OCI-LY1 (cell line): ENCODE data around the gene UBR3.

ENCODE experiments used
- H2AFZ ChIP-seq: fragments of 200-600 bp; sonication (generic), shearing (Covaris generic); 2 replicates; pipeline ENCODE4 v1.6.0; 2014; ENCODE audit warnings: antibody characterized with exemption, mild to moderate bottlenecking, low read length
- H3F3A ChIP-seq: fragments of 200-600 bp; sonication (generic), shearing (Covaris generic); 2 replicates; pipeline ENCODE4 v1.6.0; 2014; ENCODE audit warnings: mild to moderate bottlenecking, antibody characterized with exemption, low read length, moderate library complexity; ENCODE audit not compliant: insufficient read depth
- H3K27ac ChIP-seq: fragments of 200-600 bp; sonication (generic); 2 replicates; pipeline ENCODE4 v1.5.1; 2014; ENCODE audit warnings: low read length, mixed run types, mild to moderate bottlenecking, low read depth; ENCODE audit not compliant: poor library complexity, severe bottlenecking
- H3K27me3 ChIP-seq: fragments of 200-600 bp; sonication (generic); 2 replicates; pipeline ENCODE4 v1.6.0; 2014; ENCODE audit warnings: antibody characterized with exemption, mild to moderate bottlenecking, low read length, moderate library complexity; ENCODE audit not compliant: insufficient read depth
- H3K36me3 ChIP-seq: fragments of 200-600 bp; sonication (generic); 2 replicates; pipeline ENCODE4 v1.6.1; 2014; ENCODE audit warnings: mild to moderate bottlenecking, antibody characterized with exemption, low read length, moderate library complexity, mixed read lengths; ENCODE audit not compliant: insufficient read depth
- H3K4me1 ChIP-seq: fragments of 200-600 bp; sonication (generic); 2 replicates; pipeline ENCODE4 v1.5.1; 2014; ENCODE audit warnings: mild to moderate bottlenecking, low read length, moderate library complexity; ENCODE audit not compliant: insufficient read depth, severe bottlenecking
- H3K4me2 ChIP-seq: fragments of 200-600 bp; sonication (generic), shearing (Covaris generic); 2 replicates; pipeline ENCODE4 v1.6.1; 2014; ENCODE audit warnings: low read length
- H3K4me3 ChIP-seq: fragments of 200-600 bp; sonication (generic); 2 replicates; pipeline ENCODE4 v1.5.1; 2014; ENCODE audit warnings: low read length, low read depth, mild to moderate bottlenecking, mixed read lengths; ENCODE audit not compliant: poor library complexity, severe bottlenecking
- H3K79me2 ChIP-seq: fragments of 200-600 bp; shearing (Covaris generic); 2 replicates; pipeline ENCODE4 v1.6.1; 2016; ENCODE audit warnings: mixed run types, low read length, mixed read lengths; ENCODE audit not compliant: insufficient read depth
- H3K9ac ChIP-seq: fragments of 200-600 bp; sonication (generic), shearing (Covaris generic); 2 replicates; pipeline ENCODE4 v1.6.1; 2014; ENCODE audit warnings: mild to moderate bottlenecking, low read length, mixed read lengths
- H3K9me2 ChIP-seq: fragments of 200-600 bp; sonication (generic), shearing (Covaris generic); 2 replicates; pipeline ENCODE4 v1.6.1; 2014; ENCODE audit warnings: low read depth, mild to moderate bottlenecking, low read length, mixed read lengths
- H3K9me3 ChIP-seq: fragments of 200-600 bp; shearing (Covaris generic); 2 replicates; pipeline ENCODE4 v1.6.1; 2014; ENCODE audit warnings: low read length, mixed read lengths
- H4K20me1 ChIP-seq: fragments of 200-600 bp; sonication (generic), shearing (Covaris generic); 2 replicates; pipeline ENCODE4 v1.6.0; 2016; ENCODE audit warnings: mild to moderate bottlenecking, low read length; ENCODE audit not compliant: insufficient read depth
- EZH2 ChIP-seq: fragments of 200-600 bp; sonication (generic), shearing (Covaris generic); IDR thresholded peaks from 2 replicates; pipeline ENCODE4 v1.8.0; 2017; ENCODE audit warnings: borderline replicate concordance, mixed run types, mild to moderate bottlenecking, antibody characterized with exemption, low read length, moderate library complexity, mixed read lengths
- TF ChIP-seq, protein P1 (sequence below): fragments of 200-600 bp; sonication (generic), shearing (Covaris generic); IDR thresholded peaks from 2 replicates; pipeline ENCODE4 v1.5.1; 2017; ENCODE audit warnings: mild to moderate bottlenecking, antibody characterized with exemption, low read length, moderate library complexity, mixed read lengths

The UBR3 gene

DNA sequence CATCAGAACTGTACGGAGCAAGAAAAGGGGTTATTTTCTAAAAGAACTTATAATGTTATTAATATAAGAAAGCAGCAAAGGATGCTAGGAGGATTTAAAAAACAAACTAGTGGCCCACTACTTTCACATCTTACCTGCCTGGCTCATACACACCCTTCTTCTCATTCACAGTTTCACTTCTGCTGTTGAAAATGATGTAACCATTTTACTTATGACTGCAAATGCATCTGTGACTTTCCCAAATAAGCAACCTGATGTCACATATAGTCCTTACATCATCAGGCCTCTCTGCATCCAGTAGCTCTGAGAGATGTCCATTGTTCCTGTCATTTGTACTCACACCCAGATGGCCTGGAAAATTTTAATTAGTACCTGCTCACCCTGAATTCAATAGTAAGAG lies 248.9 kb downstream of the UBR3 start:
- Histone ChIP-seq H3K4me2 (no peak overlapping the region), H3K4me1 (peaks cover 11% of the 10 kb centered on the region), H3K4me3 (no peak overlapping the region), H3K9ac (no peak overlapping the region), H3K9me3 (peaks cover 2% of the 10 kb centered on the region; the same call in 1 of the 2 replicates), H3K79me2 (no peaks in the 10 kb centered on the region), H3K36me3 (peaks cover 14% of the 10 kb centered on the region; the same call in 1 of the 2 replicates), H3F3A (no peaks in the 10 kb centered on the region), H3K27ac (no peak overlapping the region), H4K20me1 (no peaks in the 10 kb centered on the region), H2AFZ (no peak overlapping the region), H3K27me3 (no peaks in the 10 kb centered on the region), H3K9me2 (no peaks in the 10 kb centered on the region)
- TF ChIP-seq, protein P1, sequence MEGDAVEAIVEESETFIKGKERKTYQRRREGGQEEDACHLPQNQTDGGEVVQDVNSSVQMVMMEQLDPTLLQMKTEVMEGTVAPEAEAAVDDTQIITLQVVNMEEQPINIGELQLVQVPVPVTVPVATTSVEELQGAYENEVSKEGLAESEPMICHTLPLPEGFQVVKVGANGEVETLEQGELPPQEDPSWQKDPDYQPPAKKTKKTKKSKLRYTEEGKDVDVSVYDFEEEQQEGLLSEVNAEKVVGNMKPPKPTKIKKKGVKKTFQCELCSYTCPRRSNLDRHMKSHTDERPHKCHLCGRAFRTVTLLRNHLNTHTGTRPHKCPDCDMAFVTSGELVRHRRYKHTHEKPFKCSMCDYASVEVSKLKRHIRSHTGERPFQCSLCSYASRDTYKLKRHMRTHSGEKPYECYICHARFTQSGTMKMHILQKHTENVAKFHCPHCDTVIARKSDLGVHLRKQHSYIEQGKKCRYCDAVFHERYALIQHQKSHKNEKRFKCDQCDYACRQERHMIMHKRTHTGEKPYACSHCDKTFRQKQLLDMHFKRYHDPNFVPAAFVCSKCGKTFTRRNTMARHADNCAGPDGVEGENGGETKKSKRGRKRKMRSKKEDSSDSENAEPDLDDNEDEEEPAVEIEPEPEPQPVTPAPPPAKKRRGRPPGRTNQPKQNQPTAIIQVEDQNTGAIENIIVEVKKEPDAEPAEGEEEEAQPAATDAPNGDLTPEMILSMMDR = no peak
- TF ChIP-seq EZH2 = no peak

DNA sequence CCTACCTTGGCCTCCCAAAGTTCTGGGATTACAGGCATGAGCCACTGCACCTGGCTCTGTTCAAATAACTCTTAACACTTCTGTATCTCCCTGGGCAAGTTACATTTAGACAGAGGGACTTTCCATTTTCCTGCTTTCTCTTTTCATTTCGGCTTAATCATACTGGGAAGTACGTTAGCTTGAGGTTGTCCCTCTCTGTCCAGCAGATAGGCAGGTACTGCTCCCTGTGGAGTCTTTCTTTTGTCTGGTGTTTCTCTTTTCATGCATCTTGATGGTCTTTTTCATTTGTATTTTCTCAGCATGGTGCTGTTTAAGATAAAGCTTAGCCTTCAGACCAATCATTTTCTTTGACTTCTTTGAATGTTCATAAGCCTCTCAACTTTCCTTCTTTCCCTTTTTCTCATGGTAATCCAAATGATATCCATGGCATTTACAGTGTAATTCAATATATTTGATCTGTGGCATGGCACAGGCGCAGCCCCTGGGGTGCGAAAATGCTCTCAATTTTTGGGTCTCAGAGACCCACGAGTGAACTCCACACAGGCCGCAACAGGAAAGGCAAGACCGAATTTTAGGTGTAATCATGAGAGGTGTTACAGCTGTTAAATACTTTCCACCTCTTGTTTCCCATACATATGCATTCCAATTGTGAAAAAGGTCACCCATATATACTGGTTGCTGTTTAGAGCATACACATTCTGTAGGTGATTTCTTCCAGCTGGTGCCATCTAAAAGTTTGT lies 250.7 kb downstream of the UBR3 start:
- Histone ChIP-seq H4K20me1 (no peaks in the 10 kb centered on the region), H3K9ac (no peak overlapping the region), H3K36me3 (peaks cover 24% of the 10 kb centered on the region), H3K4me2 (no peak overlapping the region), H3K27ac (no peak overlapping the region), H3K4me1 (peaks cover 11% of the 10 kb centered on the region), H3K4me3 (no peak overlapping the region), H3K9me2 (no peaks in the 10 kb centered on the region), H3K27me3 (no peaks in the 10 kb centered on the region), H2AFZ (no peak overlapping the region), H3K9me3 (no peaks in the 10 kb centered on the region), H3K79me2 (no peaks in the 10 kb centered on the region), H3F3A (no peaks in the 10 kb centered on the region)
- TF ChIP-seq, protein P1 = no peak
- no peak for TF ChIP-seq EZH2

DNA sequence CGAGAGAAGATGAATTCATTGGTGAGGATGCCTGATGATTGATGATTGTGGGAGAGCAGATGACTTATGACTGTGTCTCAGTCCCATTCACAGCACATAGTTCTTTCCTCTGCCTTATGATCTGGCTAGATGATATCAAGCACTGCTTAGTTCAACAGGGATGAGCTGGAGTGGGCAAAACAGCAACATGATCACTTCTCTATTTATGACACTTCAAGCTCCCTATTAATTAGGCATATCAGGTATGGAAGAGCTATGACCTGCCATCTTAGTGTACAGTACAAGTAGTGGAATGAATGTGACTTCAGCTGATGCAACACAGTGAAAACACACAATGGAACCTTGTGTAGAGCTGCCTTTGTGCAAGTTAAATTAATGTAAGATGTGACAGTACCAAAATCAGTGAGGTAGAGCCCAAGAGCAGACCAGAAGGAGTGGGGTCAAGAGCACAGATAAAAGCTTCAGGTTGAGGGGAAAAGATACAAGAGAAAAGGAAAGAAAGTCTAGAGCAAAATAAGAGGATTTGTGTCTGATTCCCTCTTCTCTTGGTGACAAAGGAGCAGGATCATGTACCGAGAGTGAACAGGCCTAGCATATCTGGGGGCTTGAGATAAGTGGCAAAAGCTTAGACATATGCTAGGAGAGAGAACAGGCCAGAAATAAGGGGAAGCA lies 257.7 kb downstream of the UBR3 start:
- H3K79me2 ChIP-seq = no peaks in the 10 kb centered on the region
- H3K27me3 ChIP-seq = no peaks in the 10 kb centered on the region
- no peaks in the 10 kb centered on the region for H3K4me1 ChIP-seq
- no peak overlapping the region for H3K4me3 ChIP-seq
- H3K9me3 ChIP-seq = no peaks in the 10 kb centered on the region
- TF ChIP-seq, protein P1 = no peak
- TF ChIP-seq EZH2 = no peak
- H3F3A ChIP-seq = no peaks in the 10 kb centered on the region
- no peaks in the 10 kb centered on the region for H3K9me2 ChIP-seq
- no peak overlapping the region for H3K9ac ChIP-seq
- no peak overlapping the region for H2AFZ ChIP-seq
- H3K36me3 ChIP-seq = peaks cover 16% of the 10 kb centered on the region
- no peak overlapping the region for H3K4me2 ChIP-seq
- H3K27ac ChIP-seq = no peak overlapping the region
- H4K20me1 ChIP-seq = no peaks in the 10 kb centered on the region
